Esophagus squamous epithelium (tissue), 4 donors: ENCODE results near the gene ZNF888.

Experiments
- POLR2A ChIP-seq, 4 donors: fragments of 450-650 bp; IDR thresholded peaks; one replicate each; pipeline ENCODE4 v1.6.1; 2017; ENCODE audit warnings: antibody characterized with exemption in 4 of 4, mild to moderate bottlenecking in 4 of 4, moderate library complexity in 3 of 4
- TF ChIP-seq, protein P1 (sequence below), 6 experiments: fragments of 450-650 bp in 4 of 6; fragments of 200-600 bp in 2 of 6; sonication (generic) in 2 of 6; IDR thresholded peaks; one replicate each; pipeline ENCODE4 v1.5.1; 2016 to 2019; ENCODE audit warnings: antibody characterized with exemption in 6 of 6, mild to moderate bottlenecking in 4 of 6, moderate library complexity in 4 of 6

DNA sequence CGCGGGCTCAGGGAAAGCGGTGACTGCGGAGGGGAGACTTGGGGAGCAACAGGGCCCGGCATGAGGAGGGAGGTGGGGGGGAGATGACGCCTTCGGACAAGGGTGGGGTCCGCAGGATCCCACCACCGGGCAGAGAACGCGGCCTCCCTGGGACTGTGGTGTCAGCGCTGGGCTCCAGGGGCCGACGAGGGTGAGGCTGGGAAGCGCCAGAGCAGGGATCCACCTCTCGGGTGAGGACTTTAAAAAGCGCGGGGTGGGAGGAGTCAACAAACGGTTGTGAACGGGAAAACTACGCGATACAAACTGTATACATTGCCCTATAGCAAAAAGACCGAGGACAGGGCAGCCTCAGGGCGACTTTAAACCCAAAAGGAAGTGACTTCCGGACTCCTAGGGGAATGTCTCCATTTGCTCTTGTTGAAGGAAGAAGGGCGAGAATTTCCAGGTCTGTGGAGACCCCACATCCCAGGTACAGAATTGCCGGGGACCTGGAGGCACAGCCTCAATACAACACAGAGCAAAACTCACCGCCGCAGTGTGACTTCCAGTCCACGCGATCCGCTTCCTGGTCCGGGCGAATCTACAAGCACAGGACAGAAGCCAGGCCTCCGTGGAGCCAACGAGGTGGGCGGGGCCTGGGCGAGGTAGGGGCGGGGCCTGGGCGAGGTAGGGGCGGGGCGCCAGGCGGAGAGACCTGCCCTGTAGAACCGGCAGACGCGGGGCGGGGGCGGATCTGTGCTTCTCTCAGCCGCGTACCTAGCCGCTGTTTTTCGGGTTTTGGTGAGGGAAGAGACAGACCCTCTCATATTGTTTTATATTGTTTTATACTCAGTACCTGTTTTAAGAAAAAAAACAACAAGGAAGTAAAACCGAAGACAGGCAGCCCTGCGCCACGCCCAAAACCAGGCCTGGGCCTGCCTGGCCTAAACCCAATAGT, at the start of gene ZNF888:
- TF ChIP-seq, protein P1, sequence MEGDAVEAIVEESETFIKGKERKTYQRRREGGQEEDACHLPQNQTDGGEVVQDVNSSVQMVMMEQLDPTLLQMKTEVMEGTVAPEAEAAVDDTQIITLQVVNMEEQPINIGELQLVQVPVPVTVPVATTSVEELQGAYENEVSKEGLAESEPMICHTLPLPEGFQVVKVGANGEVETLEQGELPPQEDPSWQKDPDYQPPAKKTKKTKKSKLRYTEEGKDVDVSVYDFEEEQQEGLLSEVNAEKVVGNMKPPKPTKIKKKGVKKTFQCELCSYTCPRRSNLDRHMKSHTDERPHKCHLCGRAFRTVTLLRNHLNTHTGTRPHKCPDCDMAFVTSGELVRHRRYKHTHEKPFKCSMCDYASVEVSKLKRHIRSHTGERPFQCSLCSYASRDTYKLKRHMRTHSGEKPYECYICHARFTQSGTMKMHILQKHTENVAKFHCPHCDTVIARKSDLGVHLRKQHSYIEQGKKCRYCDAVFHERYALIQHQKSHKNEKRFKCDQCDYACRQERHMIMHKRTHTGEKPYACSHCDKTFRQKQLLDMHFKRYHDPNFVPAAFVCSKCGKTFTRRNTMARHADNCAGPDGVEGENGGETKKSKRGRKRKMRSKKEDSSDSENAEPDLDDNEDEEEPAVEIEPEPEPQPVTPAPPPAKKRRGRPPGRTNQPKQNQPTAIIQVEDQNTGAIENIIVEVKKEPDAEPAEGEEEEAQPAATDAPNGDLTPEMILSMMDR (IDR thresholded peaks at IDR 0.05) = no peak
- TF ChIP-seq POLR2A (IDR thresholded peaks at IDR 0.05) = peak in 1 of 4 donors; percentile 45
